Measurements from ENCODE around the gene SLC48A1.
"Not testable (repeated sequence)": the region's sequence is repeated elsewhere in the genome, so short reads cannot be mapped to it uniquely, and the experiment has no call there.

The SLC48A1 gene

GRCh38 chr12:47795121-47795813 is 22.2 kb downstream of the SLC48A1 start:
- DNase-seq = no peak

- DNase-seq = no peak
Measured at GRCh38 chr12:47795814-47796411, 22.9 kb downstream of the SLC48A1 start.

- DNase-seq = peak; percentile 23
Measured at GRCh38 chr12:47797441-47797840, 24.4 kb downstream of the SLC48A1 start.

GRCh38 chr12:47798382-47798948 is 25.4 kb downstream of the SLC48A1 start:
- DNase-seq = no peak

GRCh38 chr12:47799357-47799955 is 26.4 kb downstream of the SLC48A1 start:
- DNase-seq = peak; percentile 61

GRCh38 chr12:47800582-47800981 is 27.5 kb downstream of the SLC48A1 start:
- no peak for DNase-seq

GRCh38 chr12:47801170-47801903 is 28.3 kb downstream of the SLC48A1 start:
- no peak for DNase-seq

- DNase-seq = no peak
Measured at GRCh38 chr12:47801904-47802246, 28.8 kb downstream of the SLC48A1 start.

- DNase-seq = no peak
Measured at GRCh38 chr12:47802312-47802711, 29.3 kb downstream of the SLC48A1 start.

GRCh38 chr12:47803191-47803875 is 30.3 kb downstream of the SLC48A1 start:
- no peak for DNase-seq

GRCh38 chr12:47804171-47804570 is 31.1 kb downstream of the SLC48A1 start:
- no peak for DNase-seq

- DNase-seq = no peak
Measured at GRCh38 chr12:47805417-47805816, 32.4 kb downstream of the SLC48A1 start.

GRCh38 chr12:47807338-47807737 is 34.3 kb downstream of the SLC48A1 start:
- no peak for DNase-seq

- no peak for DNase-seq
Measured at GRCh38 chr12:47808050-47808449, 35.0 kb downstream of the SLC48A1 start.

GRCh38 chr12:47808574-47809365 is 35.7 kb downstream of the SLC48A1 start:
- no peak for DNase-seq

GRCh38 chr12:47809518-47809917 is 36.5 kb downstream of the SLC48A1 start:
- DNase-seq = not testable (repeated sequence)

GRCh38 chr12:47811072-47811396 is 38.0 kb downstream of the SLC48A1 start:
- no peak for DNase-seq

GRCh38 chr12:47811581-47812484 is 38.8 kb downstream of the SLC48A1 start:
- no peak for DNase-seq

GRCh38 chr12:47812797-47813510 is 39.9 kb downstream of the SLC48A1 start:
- DNase-seq = peak; percentile 35

- DNase-seq = no peak
Measured at GRCh38 chr12:47813511-47814196, 40.6 kb downstream of the SLC48A1 start.

All from midbrain (tissue), 1 donor.